Measurements from ENCODE around the gene CACHD1. TPM values are rescaled to one million over a fixed set of nuclear protein-coding genes. Genes with fewer than 3 reads are reported as not detected.
A peak's percentile ranks its signal among the peaks of the same experiment; 100 is the strongest.

Gene CACHD1
- total and polyA plus RNA-seq, 2 experiments from 2014 or later = 41.3 to 54.4 TPM

DNA sequence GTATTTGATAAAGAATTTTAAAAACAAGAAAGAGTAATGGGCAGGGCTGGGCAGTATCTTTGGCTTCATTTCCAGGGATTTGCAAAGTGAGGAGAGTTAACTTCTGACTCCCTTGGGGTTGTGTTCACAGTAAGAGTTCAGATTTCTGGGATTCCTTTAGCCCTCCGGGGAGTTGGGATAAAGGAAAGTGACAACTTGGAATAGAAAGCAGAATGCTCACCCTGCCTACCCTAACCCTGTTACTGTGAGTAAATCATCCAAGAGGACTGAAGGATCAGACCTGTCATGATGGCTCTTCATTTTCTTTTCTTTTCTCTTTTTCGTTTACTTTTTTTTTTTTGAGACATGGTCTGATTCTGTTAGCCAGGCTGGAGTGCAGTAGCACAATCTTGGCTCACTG, 76.1 kb downstream of the CACHD1 start:
- Histone ChIP-seq H3K9me3 (ENCODE audit: low read depth) (no peaks in the 10 kb centered on the region), H3K27ac (no peak overlapping the region), H3K4me3 (no peak overlapping the region), H3K4me1 (ENCODE audit: low read depth) (peaks cover 44% of the 10 kb centered on the region), H3K36me3 (no peaks in the 10 kb centered on the region), H3K27me3 (no peaks in the 10 kb centered on the region)
- TF ChIP-seq, protein P1, sequence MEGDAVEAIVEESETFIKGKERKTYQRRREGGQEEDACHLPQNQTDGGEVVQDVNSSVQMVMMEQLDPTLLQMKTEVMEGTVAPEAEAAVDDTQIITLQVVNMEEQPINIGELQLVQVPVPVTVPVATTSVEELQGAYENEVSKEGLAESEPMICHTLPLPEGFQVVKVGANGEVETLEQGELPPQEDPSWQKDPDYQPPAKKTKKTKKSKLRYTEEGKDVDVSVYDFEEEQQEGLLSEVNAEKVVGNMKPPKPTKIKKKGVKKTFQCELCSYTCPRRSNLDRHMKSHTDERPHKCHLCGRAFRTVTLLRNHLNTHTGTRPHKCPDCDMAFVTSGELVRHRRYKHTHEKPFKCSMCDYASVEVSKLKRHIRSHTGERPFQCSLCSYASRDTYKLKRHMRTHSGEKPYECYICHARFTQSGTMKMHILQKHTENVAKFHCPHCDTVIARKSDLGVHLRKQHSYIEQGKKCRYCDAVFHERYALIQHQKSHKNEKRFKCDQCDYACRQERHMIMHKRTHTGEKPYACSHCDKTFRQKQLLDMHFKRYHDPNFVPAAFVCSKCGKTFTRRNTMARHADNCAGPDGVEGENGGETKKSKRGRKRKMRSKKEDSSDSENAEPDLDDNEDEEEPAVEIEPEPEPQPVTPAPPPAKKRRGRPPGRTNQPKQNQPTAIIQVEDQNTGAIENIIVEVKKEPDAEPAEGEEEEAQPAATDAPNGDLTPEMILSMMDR (IDR thresholded peaks at IDR 0.05; ENCODE audit: low read depth, low read length) = no peak
- peak in 1 of 2 donors; percentile 34 for DNase-seq (ENCODE audit: low read depth in 1 of 2, low spot score in 1 of 2)

DNA sequence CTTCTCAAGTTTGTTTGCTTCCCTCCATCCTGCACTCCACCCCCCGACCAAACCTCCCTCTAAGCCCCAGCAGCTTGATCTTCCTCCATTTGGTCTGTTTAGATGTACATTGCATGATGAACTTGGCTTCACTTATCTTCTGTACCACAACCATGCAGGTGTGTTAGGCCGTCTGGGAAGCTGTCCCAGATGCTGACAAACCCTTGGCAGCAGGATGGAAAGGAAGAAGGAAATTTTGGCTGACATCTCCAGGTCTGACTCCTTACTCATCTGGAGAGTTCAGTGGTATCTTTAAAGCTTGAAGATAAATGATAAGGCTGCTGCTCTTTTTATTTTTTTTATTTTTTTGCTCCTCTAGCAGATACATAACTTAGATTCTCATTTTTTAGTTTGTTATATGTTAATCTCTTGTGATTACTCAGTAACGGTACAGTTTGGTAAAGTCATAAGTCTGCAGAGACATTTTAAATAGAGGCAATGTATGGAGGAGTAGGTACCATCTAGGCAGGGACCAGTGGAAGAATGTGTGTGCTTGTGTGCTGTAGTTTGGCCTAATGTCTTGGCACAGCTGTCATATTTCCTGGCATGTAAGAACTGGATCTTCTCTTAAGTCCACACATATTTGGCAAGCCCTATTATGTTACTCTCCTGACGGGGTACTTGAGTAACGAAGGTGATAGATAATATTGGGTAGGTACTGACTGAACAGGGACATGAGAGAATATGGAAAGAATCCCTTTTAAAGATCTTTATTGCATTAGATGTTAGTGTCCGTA, 79.7 kb downstream of the CACHD1 start:
- Histone ChIP-seq H3K4me3 (no peak overlapping the region), H3K27me3 (no peaks in the 10 kb centered on the region), H3K36me3 (no peaks in the 10 kb centered on the region), H3K27ac (no peak overlapping the region), H3K9me3 (ENCODE audit: low read depth) (no peaks in the 10 kb centered on the region), H3K4me1 (ENCODE audit: low read depth) (peaks cover 56% of the 10 kb centered on the region)
- no peak for DNase-seq (ENCODE audit: low read depth in 1 of 2, low spot score in 1 of 2)
- TF ChIP-seq, protein P1 (IDR thresholded peaks at IDR 0.05; ENCODE audit: low read depth, low read length) = no peak

DNA sequence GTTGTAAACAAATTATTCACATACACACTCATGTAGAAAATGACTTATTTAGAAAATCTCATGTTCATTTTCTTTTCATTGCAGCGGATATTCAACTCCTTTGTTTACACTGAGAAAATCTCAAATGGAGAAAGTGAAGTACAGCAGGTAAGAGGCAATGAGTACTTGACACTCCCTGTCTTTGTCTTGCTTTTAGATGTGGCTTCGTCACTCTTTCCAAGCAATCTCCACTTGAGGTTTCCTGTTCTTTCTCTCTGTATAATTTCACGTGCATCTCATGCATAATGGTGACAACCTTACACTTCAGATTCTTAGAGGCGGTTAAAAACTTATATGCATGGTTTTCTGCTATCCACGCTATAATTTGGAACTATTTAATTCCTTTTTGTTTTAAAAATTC, 80.6 kb downstream of the CACHD1 start:
- no peak overlapping the region for H3K27ac ChIP-seq
- TF ChIP-seq, protein P1 (IDR thresholded peaks at IDR 0.05; ENCODE audit: low read depth, low read length) = no peak

DNA sequence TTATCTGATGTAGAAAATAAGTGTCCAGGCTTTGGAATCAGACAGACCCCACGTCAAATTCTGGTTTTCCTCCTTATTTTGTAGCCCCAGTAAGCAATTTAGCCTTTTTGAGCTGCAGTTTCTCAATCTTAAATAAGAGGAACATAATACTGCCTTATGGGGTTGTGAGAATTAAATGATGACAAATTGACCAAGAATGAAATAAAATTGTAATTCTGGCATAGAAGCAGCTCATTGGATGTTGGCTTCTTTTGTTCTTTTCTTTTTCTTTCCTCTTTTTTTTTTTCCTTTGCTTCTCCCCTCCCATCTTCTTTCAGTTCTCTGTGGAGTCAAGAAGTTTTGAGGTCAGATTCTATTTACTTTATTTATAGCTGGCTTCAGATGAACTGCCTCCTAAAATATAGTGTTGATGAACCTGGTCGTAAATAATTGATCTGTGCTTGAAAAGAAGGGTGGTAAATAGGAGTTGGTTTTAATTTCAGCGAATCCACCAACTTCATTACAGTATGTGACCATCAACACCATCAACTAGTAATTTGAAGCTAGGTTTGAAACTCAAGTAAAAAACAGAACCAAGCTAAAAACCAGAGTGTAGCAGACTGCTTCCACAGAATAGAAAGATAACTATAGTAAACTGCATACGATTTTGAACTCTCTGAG, 81.1 kb downstream of the CACHD1 start:
- no peaks in the 10 kb centered on the region for H3K27me3 ChIP-seq
- TF ChIP-seq, protein P1 (IDR thresholded peaks at IDR 0.05; ENCODE audit: low read depth, low read length) = no peak
- H3K4me1 ChIP-seq (ENCODE audit: low read depth) = peaks cover 47% of the 10 kb centered on the region
- no peak overlapping the region for H3K4me3 ChIP-seq
- no peaks in the 10 kb centered on the region for H3K36me3 ChIP-seq
- DNase-seq (ENCODE audit: low read depth in 1 of 2, low spot score in 1 of 2) = no peak
- H3K9me3 ChIP-seq (ENCODE audit: low read depth) = no peaks in the 10 kb centered on the region
- no peak overlapping the region for H3K27ac ChIP-seq

More for the DNA sequence above, 80.6 kb downstream of the CACHD1 start:
- no peak for DNase-seq (ENCODE audit: low read depth in 1 of 2, low spot score in 1 of 2)
- H3K4me1 ChIP-seq (ENCODE audit: low read depth) = peaks cover 48% of the 10 kb centered on the region
- no peaks in the 10 kb centered on the region for H3K9me3 ChIP-seq (ENCODE audit: low read depth)
- no peak overlapping the region for H3K4me3 ChIP-seq
- no peaks in the 10 kb centered on the region for H3K27me3 ChIP-seq
- no peaks in the 10 kb centered on the region for H3K36me3 ChIP-seq

DNA sequence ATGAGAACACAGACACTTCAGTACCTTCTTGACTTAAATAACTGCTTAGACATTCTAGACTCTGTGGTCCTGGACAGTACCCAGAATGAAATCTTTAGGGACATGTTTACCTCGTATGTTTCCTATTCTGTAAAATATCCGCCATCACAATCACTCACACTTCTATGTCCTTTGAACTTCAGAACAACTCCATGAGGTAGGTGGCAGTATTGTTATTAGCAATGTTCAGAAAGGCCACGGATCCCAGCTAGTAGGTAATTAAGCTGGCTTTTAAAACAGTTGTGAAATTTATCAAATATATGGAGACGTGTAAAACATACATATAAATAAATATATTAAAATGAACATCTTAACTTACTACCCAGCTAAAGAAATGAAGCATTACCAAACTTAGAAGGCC, 83.4 kb downstream of the CACHD1 start:
- TF ChIP-seq, protein P1 (IDR thresholded peaks at IDR 0.05; ENCODE audit: low read depth, low read length) = no peak
- Histone ChIP-seq H3K36me3 (peaks cover 4% of the 10 kb centered on the region), H3K27me3 (no peaks in the 10 kb centered on the region), H3K9me3 (ENCODE audit: low read depth) (no peaks in the 10 kb centered on the region), H3K4me3 (no peak overlapping the region), H3K4me1 (ENCODE audit: low read depth) (peaks cover 48% of the 10 kb centered on the region), H3K27ac (peak overlapping the region; percentile 22)
- peak in 1 of 2 donors; percentile 22 for DNase-seq (ENCODE audit: low read depth in 1 of 2, low spot score in 1 of 2)

Measured in cardiac muscle cell (in vitro differentiated cells and primary cell).